Fibroblast of villous mesenchyme (primary cell): ENCODE results near the gene NKX6-2. TPM values are rescaled to one million over a fixed set of nuclear protein-coding genes. Genes with fewer than 3 reads are reported as not detected.

Source experiments
- DNase-seq: peaks from one replicate; pipeline ENCODE4 v3.0.0-alpha.2; 2010; ENCODE audit warnings: low read depth
- H3K4me3 ChIP-seq: 2 replicates; pipeline ENCODE4 v1.5.1; 2011; ENCODE audit warnings: low read depth, mild to moderate bottlenecking, low read length
- total RNA-seq: library from RNA; depleted of rRNA; stranded (reverse); fragments of >200 nt; gene quantifications from 2 replicates; pipeline ENCODE4 v1.2.3, GENCODE V29; 2012
- TF ChIP-seq, protein P1 (sequence below): IDR thresholded peaks from 2 replicates; pipeline ENCODE4 v1.5.1; 2012; ENCODE audit warnings: low read depth, mild to moderate bottlenecking, low read length; ENCODE audit not compliant: insufficient read depth

The NKX6-2 gene
- total RNA-seq, 1 donor, result not detected

DNA sequence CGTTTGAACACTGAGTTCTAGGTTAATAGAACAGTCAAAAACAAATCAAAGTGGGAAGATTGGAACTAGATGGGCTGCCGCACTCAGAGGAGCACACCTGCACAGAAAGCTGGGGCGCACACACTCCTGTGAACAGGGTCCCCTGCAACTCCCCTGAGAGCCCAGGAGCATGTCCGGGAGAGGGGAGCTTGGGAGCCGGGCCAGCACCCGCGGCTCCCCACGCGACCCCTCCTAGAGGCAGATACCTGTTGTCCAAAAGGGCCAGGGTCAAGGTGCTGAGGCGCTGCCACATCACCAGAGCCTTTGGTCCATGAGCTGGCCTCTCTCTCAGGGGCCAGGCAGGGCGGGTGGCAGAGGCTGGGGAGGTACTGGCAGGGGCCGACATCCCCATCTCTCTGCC lies 5.6 kb downstream of the NKX6-2 start:
- DNase-seq, result no peak
- TF ChIP-seq, protein P1, sequence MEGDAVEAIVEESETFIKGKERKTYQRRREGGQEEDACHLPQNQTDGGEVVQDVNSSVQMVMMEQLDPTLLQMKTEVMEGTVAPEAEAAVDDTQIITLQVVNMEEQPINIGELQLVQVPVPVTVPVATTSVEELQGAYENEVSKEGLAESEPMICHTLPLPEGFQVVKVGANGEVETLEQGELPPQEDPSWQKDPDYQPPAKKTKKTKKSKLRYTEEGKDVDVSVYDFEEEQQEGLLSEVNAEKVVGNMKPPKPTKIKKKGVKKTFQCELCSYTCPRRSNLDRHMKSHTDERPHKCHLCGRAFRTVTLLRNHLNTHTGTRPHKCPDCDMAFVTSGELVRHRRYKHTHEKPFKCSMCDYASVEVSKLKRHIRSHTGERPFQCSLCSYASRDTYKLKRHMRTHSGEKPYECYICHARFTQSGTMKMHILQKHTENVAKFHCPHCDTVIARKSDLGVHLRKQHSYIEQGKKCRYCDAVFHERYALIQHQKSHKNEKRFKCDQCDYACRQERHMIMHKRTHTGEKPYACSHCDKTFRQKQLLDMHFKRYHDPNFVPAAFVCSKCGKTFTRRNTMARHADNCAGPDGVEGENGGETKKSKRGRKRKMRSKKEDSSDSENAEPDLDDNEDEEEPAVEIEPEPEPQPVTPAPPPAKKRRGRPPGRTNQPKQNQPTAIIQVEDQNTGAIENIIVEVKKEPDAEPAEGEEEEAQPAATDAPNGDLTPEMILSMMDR, result no peak
- H3K4me3 ChIP-seq, result no peak overlapping the region

GRCh38 chr10:132779549-132780294 lies 6.2 kb downstream of the NKX6-2 start:
- TF ChIP-seq, protein P1, result no peak
- DNase-seq, result no peak
- no peak overlapping the region for H3K4me3 ChIP-seq

DNA sequence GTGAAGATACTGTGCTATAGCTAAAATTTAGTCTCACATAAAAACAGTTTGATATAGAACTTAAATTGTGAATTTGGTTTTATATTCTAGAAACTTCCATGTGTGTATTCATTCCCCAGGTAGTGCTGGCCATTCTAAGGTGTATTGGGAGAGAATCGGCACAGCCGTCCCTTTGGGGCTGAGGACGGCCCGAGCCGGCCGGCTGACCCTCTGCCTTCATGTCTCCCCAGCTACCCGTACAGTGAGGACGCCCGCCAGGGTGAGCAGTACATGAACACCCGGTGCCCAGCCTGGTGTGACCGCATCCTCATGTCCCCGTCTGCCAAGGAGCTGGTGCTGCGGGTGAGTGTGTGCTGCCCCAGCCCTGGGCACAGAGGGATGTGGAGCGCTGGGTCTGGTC lies 8.5 kb downstream of the NKX6-2 start:
- no peak for DNase-seq
- H3K4me3 ChIP-seq, result no peak overlapping the region
- TF ChIP-seq, protein P1, result no peak

- TF ChIP-seq, protein P1, result no peak
- H3K4me3 ChIP-seq, result no peak overlapping the region
- no peak for DNase-seq
These were observed 9.1 kb downstream of the NKX6-2 start for GRCh38 chr10:132776821-132777220.

- TF ChIP-seq, protein P1, result no peak
- DNase-seq, result no peak
- H3K4me3 ChIP-seq, result no peak overlapping the region
These were observed 9.8 kb downstream of the NKX6-2 start for GRCh38 chr10:132776186-132776585.

DNA sequence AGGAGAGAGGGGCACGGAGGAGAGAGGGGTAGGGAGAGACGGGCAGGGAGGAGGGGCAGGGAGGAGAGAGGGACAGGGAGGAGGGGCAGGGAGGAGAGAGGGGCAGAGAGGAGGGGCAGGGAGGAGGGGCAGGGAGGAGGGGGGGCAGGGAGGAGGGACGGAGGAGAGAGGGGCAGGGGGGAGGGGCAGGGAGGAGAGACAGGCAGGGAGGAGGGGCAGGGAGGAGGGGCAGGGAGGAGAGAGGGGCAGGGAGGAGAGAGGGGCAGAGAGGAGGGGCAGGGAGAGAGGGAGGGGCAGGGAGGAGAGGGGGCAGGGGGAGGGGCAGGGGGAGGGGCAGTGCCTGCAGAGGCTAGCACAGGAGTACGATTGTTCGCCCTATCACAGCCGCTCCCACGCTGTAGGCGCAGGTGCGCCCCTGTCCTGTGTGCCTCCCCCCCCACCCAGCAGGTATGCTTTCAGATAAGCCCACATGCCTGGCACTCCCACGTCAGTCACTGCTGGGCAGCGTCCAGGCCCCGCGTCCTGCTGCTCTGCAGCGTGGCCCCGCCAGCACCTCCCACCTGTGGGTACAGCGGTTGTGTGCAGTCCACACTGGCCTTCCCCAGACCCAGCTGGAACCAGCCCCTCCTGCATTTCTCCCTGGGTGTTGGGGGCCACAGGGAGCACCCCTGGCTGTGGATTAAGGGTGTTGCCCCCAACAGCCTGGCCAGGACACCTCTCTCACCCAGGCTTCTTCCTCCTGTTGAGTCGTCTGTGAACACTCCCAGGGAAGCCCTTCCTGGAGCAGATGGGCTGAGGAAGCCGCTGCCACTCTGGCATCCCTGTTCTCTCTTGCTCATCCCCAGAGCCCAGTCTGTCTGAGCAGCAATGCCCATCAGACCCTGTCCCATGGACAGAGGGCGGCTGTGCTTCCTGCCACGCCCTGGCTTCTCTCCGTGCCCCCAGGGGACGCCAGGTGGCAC lies 10.8 kb downstream of the NKX6-2 start:
- H3K4me3 ChIP-seq, result no peak overlapping the region
- TF ChIP-seq, protein P1, result no peak
- DNase-seq, result peak; percentile 95
